GM23338 (cell line): ENCODE data around the gene IGF1. TPM values are rescaled to one million over a fixed set of nuclear protein-coding genes. Genes with fewer than 3 reads are reported as not detected.

Experiments
- ATAC-seq: fragments of 200-7000 bp; cut with Tn5 transposase; 3 replicates; pipeline ENCODE4 v1.9.1; 2020
- DNase-seq: peaks from one replicate; pipeline ENCODE4 v3.0.0-alpha.2; 2015; ENCODE audit warnings: low spot score
- H2AFZ ChIP-seq: fragments of 200-600 bp; sonication (generic); 2 replicates; pipeline ENCODE4 v1.8.0; 2016; ENCODE audit warnings: antibody characterized with exemption, mild to moderate bottlenecking, moderate library complexity
- H3F3A ChIP-seq: fragments of 200-600 bp; sonication (generic); replicated peaks from 2 replicates; pipeline ENCODE4 v1.8.0; 2017; ENCODE audit warnings: antibody characterized with exemption, mixed run types, low read depth
- H3K27ac ChIP-seq: fragments of 200-600 bp; sonication (generic); 2 replicates; pipeline ENCODE4 v1.6.1; 2016; ENCODE audit warnings: low read depth
- H3K27me3 ChIP-seq: fragments of 200-600 bp; sonication (generic); 2 replicates; pipeline ENCODE4 v1.8.0; 2016; ENCODE audit warnings: mild to moderate bottlenecking, mixed run types, moderate library complexity; ENCODE audit not compliant: insufficient read depth
- H3K36me3 ChIP-seq: fragments of 200-600 bp; sonication (generic); 2 replicates; pipeline ENCODE4 v1.8.0; 2016; ENCODE audit warnings: mild to moderate bottlenecking; ENCODE audit not compliant: insufficient read depth
- H3K4me1 ChIP-seq: fragments of 200-600 bp; sonication (generic); 2 replicates; pipeline ENCODE4 v1.8.0; 2016; ENCODE audit warnings: mild to moderate bottlenecking, moderate library complexity; ENCODE audit not compliant: insufficient read depth
- H3K4me2 ChIP-seq: fragments of 200-600 bp; sonication (generic); 2 replicates; pipeline ENCODE4 v1.7.1; 2017; ENCODE audit warnings: mixed run types
- H3K4me3 ChIP-seq: fragments of 200-600 bp; sonication (generic); 2 replicates; pipeline ENCODE4 v1.6.1; 2016; ENCODE audit warnings: mixed run types
- H3K79me2 ChIP-seq: fragments of 200-600 bp; sonication (generic); replicated peaks from 2 replicates; pipeline ENCODE4 v1.8.0; 2017; ENCODE audit warnings: mild to moderate bottlenecking; ENCODE audit not compliant: insufficient read depth
- H3K9me2 ChIP-seq: fragments of 200-600 bp; sonication (generic); 2 replicates; pipeline ENCODE4 v1.8.0; 2017; ENCODE audit not compliant: insufficient read depth
- H4K20me1 ChIP-seq: fragments of 200-600 bp; sonication (generic); replicated peaks from 2 replicates; pipeline ENCODE4 v1.8.0; 2017; ENCODE audit warnings: mild to moderate bottlenecking; ENCODE audit not compliant: insufficient read depth
- H3K27ac Mint-ChIP-seq: 2 replicates; pipeline ENCODE4 v1.8.0; 2020; ENCODE audit warnings: inconsistent platforms, mild to moderate bottlenecking, moderate library complexity, mixed read lengths
- H3K27me3 Mint-ChIP-seq: 3 replicates; pipeline ENCODE4 v1.8.0; 2022; ENCODE audit warnings: low read depth, mild to moderate bottlenecking, moderate library complexity, mixed read lengths, inconsistent platforms; ENCODE audit not compliant: insufficient read depth, poor library complexity
- H3K36me3 Mint-ChIP-seq: 3 replicates; pipeline ENCODE4 v1.8.0; 2021; ENCODE audit warnings: low read depth, mild to moderate bottlenecking, inconsistent platforms, moderate library complexity, mixed read lengths
- H3K4me1 Mint-ChIP-seq: 3 replicates; pipeline ENCODE4 v1.8.0; 2020; ENCODE audit warnings: mild to moderate bottlenecking, inconsistent platforms, mixed read lengths
- H3K4me3 Mint-ChIP-seq: 3 replicates; pipeline ENCODE4 v1.8.0; 2021; ENCODE audit warnings: moderate library complexity, mild to moderate bottlenecking, inconsistent platforms, mixed read lengths
- H3K9me3 Mint-ChIP-seq: 3 replicates; pipeline ENCODE4 v1.8.0; 2020; ENCODE audit warnings: moderate library complexity, mild to moderate bottlenecking, inconsistent platforms, mixed read lengths
- CREB1 ChIP-seq: fragments of 250-450 bp; sonication (Bioruptor Pico); IDR thresholded peaks from 2 replicates; pipeline ENCODE4 v1.5.0; 2020; ENCODE audit warnings: low read depth, mild to moderate bottlenecking, moderate library complexity
- EZH2 ChIP-seq: fragments of 200-600 bp; sonication (generic); IDR thresholded peaks from one replicate; pipeline ENCODE4 v1.8.0; 2017; ENCODE audit warnings: antibody characterized with exemption, mild to moderate bottlenecking, low read depth; ENCODE audit not compliant: unreplicated experiment
- EZH2phosphoT487 ChIP-seq: fragments of 200-600 bp; sonication (generic); IDR thresholded peaks from one replicate; pipeline ENCODE4 v1.8.1; 2018; ENCODE audit warnings: antibody characterized with exemption; ENCODE audit not compliant: unreplicated experiment
- JUNB ChIP-seq: IDR thresholded peaks from one replicate; pipeline ENCODE4 v1.6.1; 2016; ENCODE audit warnings: antibody characterized with exemption; ENCODE audit not compliant: unreplicated experiment
- NANOG ChIP-seq: IDR thresholded peaks from 2 replicates; pipeline ENCODE4 v1.6.1; 2016; ENCODE audit warnings: antibody characterized with exemption, borderline replicate concordance
- POLR2AphosphoS5 ChIP-seq: IDR thresholded peaks from 2 replicates; pipeline ENCODE4 v1.6.1; 2016; ENCODE audit warnings: antibody characterized with exemption, low read depth
- STAT1 ChIP-seq: IDR thresholded peaks from one replicate; pipeline ENCODE4 v1.6.1; 2016; ENCODE audit warnings: antibody characterized with exemption; ENCODE audit not compliant: unreplicated experiment
- ZNF114 ChIP-seq: fragments of 250-450 bp; sonication (Bioruptor Pico); IDR thresholded peaks from 2 replicates; pipeline ENCODE4 v1.5.0; 2020; ENCODE audit warnings: mild to moderate bottlenecking, moderate library complexity
- ZNF331 ChIP-seq: fragments of 250-450 bp; sonication (Bioruptor Pico); IDR thresholded peaks from 2 replicates; pipeline ENCODE4 v1.5.0; 2020; ENCODE audit warnings: low read depth, mild to moderate bottlenecking, moderate library complexity
- polyA plus RNA-seq: library from polyadenylated mRNA; unstranded; fragments of >200 nt; fragmentation: Nextera tagmentation; extraction: Ambion mirVana; gene quantifications from 2 replicates; pipeline ENCODE4 v1.2.1, GENCODE V29; 2016
- total RNA-seq: library from RNA; depleted of rRNA; stranded (reverse); fragments of >200 nt; shearing (Covaris generic); gene quantifications from 2 replicates; pipeline ENCODE4 v1.2.3, GENCODE V29; 2014
- TF ChIP-seq, protein P1 (sequence below): fragments of 250-450 bp; sonication (Bioruptor Pico); IDR thresholded peaks from 2 replicates; pipeline ENCODE4 v1.5.0; 2020; ENCODE audit warnings: mild to moderate bottlenecking, moderate library complexity
- TF ChIP-seq, protein P2 (sequence below): IDR thresholded peaks from one replicate; pipeline ENCODE4 v1.6.1; 2018; ENCODE audit warnings: antibody characterized with exemption; ENCODE audit not compliant: unreplicated experiment
- TF ChIP-seq, protein P3 (sequence below), 2 experiments: fragments of 200-600 bp in 1 of 2; sonication (generic) in 1 of 2; conservative IDR thresholded peaks; 2 replicates each; pipeline versions ENCODE4 v1.5.1 to v1.6.1; 2016 to 2017; ENCODE audit warnings: antibody characterized with exemption in 2 of 2, low read depth in 2 of 2, mild to moderate bottlenecking in 2 of 2, moderate library complexity in 1 of 2
- TF ChIP-seq, protein P4 (sequence below): IDR thresholded peaks from 2 replicates; pipeline ENCODE4 v1.6.1; 2016; ENCODE audit warnings: antibody characterized with exemption

IGF1 gene
- total and polyA plus RNA-seq, 2 experiments from 2014 or later, result 0.29 TPM; not detected in 1

DNA sequence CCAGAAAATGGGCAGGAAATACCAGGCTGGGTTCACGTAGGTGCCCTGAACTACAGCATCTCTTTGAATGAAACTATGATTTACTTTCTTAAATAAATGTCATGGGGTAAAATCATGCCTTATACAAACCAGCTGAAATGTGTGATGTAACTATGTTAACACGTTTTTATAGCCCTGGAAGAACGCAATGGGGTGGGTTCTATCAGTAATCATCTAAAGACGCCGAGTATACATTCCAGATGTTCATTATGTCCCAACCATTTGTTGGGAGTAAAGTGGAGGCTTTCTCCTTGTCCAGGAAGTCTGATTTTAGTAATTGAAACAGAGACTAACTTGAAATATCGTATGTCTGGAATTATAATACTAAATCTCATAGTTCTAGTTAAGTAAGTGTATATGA is 16.2 kb upstream of the IGF1 start:
- no peaks in the 10 kb centered on the region for H3K4me1 ChIP-seq
- H3F3A ChIP-seq, result no peaks in the 10 kb centered on the region
- no peak for ATAC-seq
- H3K4me1 Mint-ChIP-seq, result no peaks in the 10 kb centered on the region
- no peak for DNase-seq
- no peaks in the 10 kb centered on the region for H4K20me1 ChIP-seq
- H3K9me2 ChIP-seq, result peaks cover 14% of the 10 kb centered on the region; the same call in 1 of the 2 replicates
- no peak overlapping the region for H3K4me3 Mint-ChIP-seq
- no peaks in the 10 kb centered on the region for H3K36me3 ChIP-seq
- H3K27ac Mint-ChIP-seq, result no peak overlapping the region
- no peak overlapping the region for H3K4me3 ChIP-seq
- H2AFZ ChIP-seq, result no peak overlapping the region
- no peaks in the 10 kb centered on the region for H3K27me3 Mint-ChIP-seq
- peaks cover 3% of the 10 kb centered on the region; the same call in 2 of the 3 replicates for H3K36me3 Mint-ChIP-seq
- H3K27me3 ChIP-seq, result no peaks in the 10 kb centered on the region
- H3K4me2 ChIP-seq, result no peak overlapping the region
- TF ChIP-seq ZNF114 (CRISPR knock-in tag), result no peak
- TF ChIP-seq STAT1, result no peak
- no peak for TF ChIP-seq EZH2
- no peak for TF ChIP-seq NANOG
- TF ChIP-seq, protein P1, sequence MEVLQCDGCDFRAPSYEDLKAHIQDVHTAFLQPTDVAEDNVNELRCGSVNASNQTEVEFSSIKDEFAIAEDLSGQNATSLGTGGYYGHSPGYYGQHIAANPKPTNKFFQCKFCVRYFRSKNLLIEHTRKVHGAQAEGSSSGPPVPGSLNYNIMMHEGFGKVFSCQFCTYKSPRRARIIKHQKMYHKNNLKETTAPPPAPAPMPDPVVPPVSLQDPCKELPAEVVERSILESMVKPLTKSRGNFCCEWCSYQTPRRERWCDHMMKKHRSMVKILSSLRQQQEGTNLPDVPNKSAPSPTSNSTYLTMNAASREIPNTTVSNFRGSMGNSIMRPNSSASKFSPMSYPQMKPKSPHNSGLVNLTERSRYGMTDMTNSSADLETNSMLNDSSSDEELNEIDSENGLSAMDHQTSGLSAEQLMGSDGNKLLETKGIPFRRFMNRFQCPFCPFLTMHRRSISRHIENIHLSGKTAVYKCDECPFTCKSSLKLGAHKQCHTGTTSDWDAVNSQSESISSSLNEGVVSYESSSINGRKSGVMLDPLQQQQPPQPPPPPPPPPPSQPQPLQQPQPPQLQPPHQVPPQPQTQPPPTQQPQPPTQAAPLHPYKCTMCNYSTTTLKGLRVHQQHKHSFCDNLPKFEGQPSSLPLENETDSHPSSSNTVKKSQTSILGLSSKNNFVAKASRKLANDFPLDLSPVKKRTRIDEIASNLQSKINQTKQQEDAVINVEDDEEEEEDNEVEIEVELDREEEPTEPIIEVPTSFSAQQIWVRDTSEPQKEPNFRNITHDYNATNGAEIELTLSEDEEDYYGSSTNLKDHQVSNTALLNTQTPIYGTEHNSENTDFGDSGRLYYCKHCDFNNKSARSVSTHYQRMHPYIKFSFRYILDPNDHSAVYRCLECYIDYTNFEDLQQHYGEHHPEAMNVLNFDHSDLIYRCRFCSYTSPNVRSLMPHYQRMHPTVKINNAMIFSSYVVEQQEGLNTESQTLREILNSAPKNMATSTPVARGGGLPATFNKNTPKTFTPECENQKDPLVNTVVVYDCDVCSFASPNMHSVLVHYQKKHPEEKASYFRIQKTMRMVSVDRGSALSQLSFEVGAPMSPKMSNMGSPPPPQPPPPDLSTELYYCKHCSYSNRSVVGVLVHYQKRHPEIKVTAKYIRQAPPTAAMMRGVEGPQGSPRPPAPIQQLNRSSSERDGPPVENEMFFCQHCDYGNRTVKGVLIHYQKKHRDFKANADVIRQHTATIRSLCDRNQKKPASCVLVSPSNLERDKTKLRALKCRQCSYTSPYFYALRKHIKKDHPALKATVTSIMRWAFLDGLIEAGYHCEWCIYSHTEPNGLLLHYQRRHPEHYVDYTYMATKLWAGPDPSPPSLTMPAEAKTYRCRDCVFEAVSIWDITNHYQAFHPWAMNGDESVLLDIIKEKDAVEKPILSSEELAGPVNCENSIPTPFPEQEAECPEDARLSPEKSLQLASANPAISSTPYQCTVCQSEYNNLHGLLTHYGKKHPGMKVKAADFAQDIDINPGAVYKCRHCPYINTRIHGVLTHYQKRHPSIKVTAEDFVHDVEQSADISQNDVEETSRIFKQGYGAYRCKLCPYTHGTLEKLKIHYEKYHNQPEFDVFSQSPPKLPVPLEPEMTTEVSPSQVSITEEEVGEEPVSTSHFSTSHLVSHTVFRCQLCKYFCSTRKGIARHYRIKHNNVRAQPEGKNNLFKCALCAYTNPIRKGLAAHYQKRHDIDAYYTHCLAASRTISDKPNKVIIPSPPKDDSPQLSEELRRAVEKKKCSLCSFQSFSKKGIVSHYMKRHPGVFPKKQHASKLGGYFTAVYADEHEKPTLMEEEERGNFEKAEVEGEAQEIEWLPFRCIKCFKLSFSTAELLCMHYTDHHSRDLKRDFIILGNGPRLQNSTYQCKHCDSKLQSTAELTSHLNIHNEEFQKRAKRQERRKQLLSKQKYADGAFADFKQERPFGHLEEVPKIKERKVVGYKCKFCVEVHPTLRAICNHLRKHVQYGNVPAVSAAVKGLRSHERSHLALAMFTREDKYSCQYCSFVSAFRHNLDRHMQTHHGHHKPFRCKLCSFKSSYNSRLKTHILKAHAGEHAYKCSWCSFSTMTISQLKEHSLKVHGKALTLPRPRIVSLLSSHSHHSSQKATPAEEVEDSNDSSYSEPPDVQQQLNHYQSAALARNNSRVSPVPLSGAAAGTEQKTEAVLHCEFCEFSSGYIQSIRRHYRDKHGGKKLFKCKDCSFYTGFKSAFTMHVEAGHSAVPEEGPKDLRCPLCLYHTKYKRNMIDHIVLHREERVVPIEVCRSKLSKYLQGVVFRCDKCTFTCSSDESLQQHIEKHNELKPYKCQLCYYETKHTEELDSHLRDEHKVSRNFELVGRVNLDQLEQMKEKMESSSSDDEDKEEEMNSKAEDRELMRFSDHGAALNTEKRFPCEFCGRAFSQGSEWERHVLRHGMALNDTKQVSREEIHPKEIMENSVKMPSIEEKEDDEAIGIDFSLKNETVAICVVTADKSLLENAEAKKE, result no peak
- TF ChIP-seq, protein P2, sequence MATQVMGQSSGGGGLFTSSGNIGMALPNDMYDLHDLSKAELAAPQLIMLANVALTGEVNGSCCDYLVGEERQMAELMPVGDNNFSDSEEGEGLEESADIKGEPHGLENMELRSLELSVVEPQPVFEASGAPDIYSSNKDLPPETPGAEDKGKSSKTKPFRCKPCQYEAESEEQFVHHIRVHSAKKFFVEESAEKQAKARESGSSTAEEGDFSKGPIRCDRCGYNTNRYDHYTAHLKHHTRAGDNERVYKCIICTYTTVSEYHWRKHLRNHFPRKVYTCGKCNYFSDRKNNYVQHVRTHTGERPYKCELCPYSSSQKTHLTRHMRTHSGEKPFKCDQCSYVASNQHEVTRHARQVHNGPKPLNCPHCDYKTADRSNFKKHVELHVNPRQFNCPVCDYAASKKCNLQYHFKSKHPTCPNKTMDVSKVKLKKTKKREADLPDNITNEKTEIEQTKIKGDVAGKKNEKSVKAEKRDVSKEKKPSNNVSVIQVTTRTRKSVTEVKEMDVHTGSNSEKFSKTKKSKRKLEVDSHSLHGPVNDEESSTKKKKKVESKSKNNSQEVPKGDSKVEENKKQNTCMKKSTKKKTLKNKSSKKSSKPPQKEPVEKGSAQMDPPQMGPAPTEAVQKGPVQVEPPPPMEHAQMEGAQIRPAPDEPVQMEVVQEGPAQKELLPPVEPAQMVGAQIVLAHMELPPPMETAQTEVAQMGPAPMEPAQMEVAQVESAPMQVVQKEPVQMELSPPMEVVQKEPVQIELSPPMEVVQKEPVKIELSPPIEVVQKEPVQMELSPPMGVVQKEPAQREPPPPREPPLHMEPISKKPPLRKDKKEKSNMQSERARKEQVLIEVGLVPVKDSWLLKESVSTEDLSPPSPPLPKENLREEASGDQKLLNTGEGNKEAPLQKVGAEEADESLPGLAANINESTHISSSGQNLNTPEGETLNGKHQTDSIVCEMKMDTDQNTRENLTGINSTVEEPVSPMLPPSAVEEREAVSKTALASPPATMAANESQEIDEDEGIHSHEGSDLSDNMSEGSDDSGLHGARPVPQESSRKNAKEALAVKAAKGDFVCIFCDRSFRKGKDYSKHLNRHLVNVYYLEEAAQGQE, result no peak
- no peak for TF ChIP-seq ZNF331 (CRISPR knock-in tag)
- TF ChIP-seq, protein P3, sequence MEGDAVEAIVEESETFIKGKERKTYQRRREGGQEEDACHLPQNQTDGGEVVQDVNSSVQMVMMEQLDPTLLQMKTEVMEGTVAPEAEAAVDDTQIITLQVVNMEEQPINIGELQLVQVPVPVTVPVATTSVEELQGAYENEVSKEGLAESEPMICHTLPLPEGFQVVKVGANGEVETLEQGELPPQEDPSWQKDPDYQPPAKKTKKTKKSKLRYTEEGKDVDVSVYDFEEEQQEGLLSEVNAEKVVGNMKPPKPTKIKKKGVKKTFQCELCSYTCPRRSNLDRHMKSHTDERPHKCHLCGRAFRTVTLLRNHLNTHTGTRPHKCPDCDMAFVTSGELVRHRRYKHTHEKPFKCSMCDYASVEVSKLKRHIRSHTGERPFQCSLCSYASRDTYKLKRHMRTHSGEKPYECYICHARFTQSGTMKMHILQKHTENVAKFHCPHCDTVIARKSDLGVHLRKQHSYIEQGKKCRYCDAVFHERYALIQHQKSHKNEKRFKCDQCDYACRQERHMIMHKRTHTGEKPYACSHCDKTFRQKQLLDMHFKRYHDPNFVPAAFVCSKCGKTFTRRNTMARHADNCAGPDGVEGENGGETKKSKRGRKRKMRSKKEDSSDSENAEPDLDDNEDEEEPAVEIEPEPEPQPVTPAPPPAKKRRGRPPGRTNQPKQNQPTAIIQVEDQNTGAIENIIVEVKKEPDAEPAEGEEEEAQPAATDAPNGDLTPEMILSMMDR (conservative IDR thresholded peaks at IDR 0.05; ENCODE audit: low read depth in 2 of 2), result no peak
- TF ChIP-seq CREB1 (CRISPR knock-in tag), result no peak
- TF ChIP-seq POLR2AphosphoS5, result no peak
- TF ChIP-seq EZH2phosphoT487, result no peak
- TF ChIP-seq, protein P4, sequence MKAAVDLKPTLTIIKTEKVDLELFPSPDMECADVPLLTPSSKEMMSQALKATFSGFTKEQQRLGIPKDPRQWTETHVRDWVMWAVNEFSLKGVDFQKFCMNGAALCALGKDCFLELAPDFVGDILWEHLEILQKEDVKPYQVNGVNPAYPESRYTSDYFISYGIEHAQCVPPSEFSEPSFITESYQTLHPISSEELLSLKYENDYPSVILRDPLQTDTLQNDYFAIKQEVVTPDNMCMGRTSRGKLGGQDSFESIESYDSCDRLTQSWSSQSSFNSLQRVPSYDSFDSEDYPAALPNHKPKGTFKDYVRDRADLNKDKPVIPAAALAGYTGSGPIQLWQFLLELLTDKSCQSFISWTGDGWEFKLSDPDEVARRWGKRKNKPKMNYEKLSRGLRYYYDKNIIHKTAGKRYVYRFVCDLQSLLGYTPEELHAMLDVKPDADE, result no peak
- TF ChIP-seq JUNB, result no peak
- no peaks in the 10 kb centered on the region for H3K79me2 ChIP-seq
- H3K9me3 Mint-ChIP-seq, result peaks cover 6% of the 10 kb centered on the region
- no peak overlapping the region for H3K27ac ChIP-seq
